GM12878 (cell line): ENCODE data around the gene STARD8.
A peak's percentile ranks its signal among the peaks of the same experiment; 100 is the strongest.

Experiments used
- ATF3 ChIP-seq: IDR thresholded peaks from 2 replicates; pipeline ENCODE4 v1.6.1; 2011; ENCODE audit warnings: low read depth, mild to moderate bottlenecking, low read length, moderate library complexity, borderline replicate concordance; ENCODE audit errors: extremely low read depth
- CHD1 ChIP-seq: IDR thresholded peaks from 2 replicates; pipeline ENCODE4 v1.6.1; 2012; ENCODE audit warnings: low read depth, low read length, improper control_type of control experiment
- CTCF ChIP-seq, 3 experiments: IDR thresholded peaks in 2 of 3; conservative IDR thresholded peaks in 1 of 3; 2 replicates each; pipeline ENCODE4 v1.5.1; 2011; ENCODE audit warnings: low read depth in 3 of 3, low read length in 3 of 3, mild to moderate bottlenecking in 3 of 3, control low read depth in 2 of 3, moderate library complexity in 2 of 3, inconsistent platforms in 1 of 3, mixed read lengths in 1 of 3; ENCODE audit not compliant: control insufficient read depth in 2 of 3, insufficient read depth in 1 of 3; ENCODE audit errors: extremely low read depth in 1 of 3
- EP300 ChIP-seq, 2 experiments: fragments of 150-350 bp in 1 of 2; IDR thresholded peaks; 2 replicates each; pipeline ENCODE4 v1.6.1; 2011 to 2012; ENCODE audit warnings: low read depth in 2 of 2, low read length in 2 of 2, borderline replicate concordance in 1 of 2, improper control_type of control experiment in 1 of 2, inconsistent platforms in 1 of 2; ENCODE audit not compliant: control insufficient read depth in 1 of 2
- NR2F1 ChIP-seq: fragments of 450-650 bp; conservative IDR thresholded peaks from 2 replicates; pipeline ENCODE4 v1.6.1; 2017; ENCODE audit warnings: mild to moderate bottlenecking
- PBX3 ChIP-seq: IDR thresholded peaks from 2 replicates; pipeline ENCODE4 v1.6.1; 2011; ENCODE audit warnings: mild to moderate bottlenecking, low read depth, low read length, moderate library complexity; ENCODE audit not compliant: insufficient replicate concordance
- POLR2A ChIP-seq: IDR thresholded peaks from 2 replicates; pipeline ENCODE4 v1.6.1; 2011; ENCODE audit warnings: low read depth, mild to moderate bottlenecking, low read length
- SP1 ChIP-seq: IDR thresholded peaks from one replicate; pipeline ENCODE4 v1.6.1; 2011; ENCODE audit warnings: low read depth, low read length
- STAT1 ChIP-seq: fragments of 450-650 bp; conservative IDR thresholded peaks from 2 replicates; pipeline ENCODE4 v1.6.1; 2014; ENCODE audit warnings: antibody characterized with exemption, mild to moderate bottlenecking
- TAF1 ChIP-seq: IDR thresholded peaks from 2 replicates; pipeline ENCODE4 v1.6.1; 2011; ENCODE audit warnings: mild to moderate bottlenecking, low read depth, low read length, borderline replicate concordance
- YY1 ChIP-seq: IDR thresholded peaks from 2 replicates; pipeline ENCODE4 v1.6.1; 2011; ENCODE audit warnings: low read depth, mild to moderate bottlenecking, low read length
- ZBTB40 ChIP-seq: fragments of 450-650 bp; IDR thresholded peaks from 2 replicates; pipeline ENCODE4 v1.6.1; 2016; ENCODE audit warnings: mild to moderate bottlenecking, moderate library complexity, borderline replicate concordance

GRCh38 chrX:68599256-68600152 is 48.0 kb upstream of the STARD8 start:
- TF ChIP-seq POLR2A (no peak), CTCF (IDR thresholded peaks at IDR 0.05 in 2 of 3, conservative IDR thresholded peaks at IDR 0.05 in 1 of 3; ENCODE audit: control insufficient read depth in 2 of 3, extremely low read depth in 1 of 3, insufficient read depth in 1 of 3, low read depth in 3 of 3, low read length in 3 of 3) (peak; percentile 15 to 59 (median 53); a peak in 5 of 6 replicates), NR2F1 (no peak), PBX3 (no peak), YY1 (no peak), CHD1 (no peak), EP300 (IDR thresholded peaks at IDR 0.05; ENCODE audit: borderline replicate concordance in 1 of 2, control insufficient read depth in 1 of 2, low read depth in 2 of 2, low read length in 2 of 2) (no peak), ATF3 (no peak), ZBTB40 (no peak), SP1 (no peak), TAF1 (no peak), STAT1 (no peak)
